ENCODE measurements around the gene ACO1. TPM values are rescaled to one million over a fixed set of nuclear protein-coding genes. Genes with fewer than 3 reads are reported as not detected.

ACO1 gene
- total RNA-seq, 1 donor from 2014 or later = 14.0 TPM

DNA sequence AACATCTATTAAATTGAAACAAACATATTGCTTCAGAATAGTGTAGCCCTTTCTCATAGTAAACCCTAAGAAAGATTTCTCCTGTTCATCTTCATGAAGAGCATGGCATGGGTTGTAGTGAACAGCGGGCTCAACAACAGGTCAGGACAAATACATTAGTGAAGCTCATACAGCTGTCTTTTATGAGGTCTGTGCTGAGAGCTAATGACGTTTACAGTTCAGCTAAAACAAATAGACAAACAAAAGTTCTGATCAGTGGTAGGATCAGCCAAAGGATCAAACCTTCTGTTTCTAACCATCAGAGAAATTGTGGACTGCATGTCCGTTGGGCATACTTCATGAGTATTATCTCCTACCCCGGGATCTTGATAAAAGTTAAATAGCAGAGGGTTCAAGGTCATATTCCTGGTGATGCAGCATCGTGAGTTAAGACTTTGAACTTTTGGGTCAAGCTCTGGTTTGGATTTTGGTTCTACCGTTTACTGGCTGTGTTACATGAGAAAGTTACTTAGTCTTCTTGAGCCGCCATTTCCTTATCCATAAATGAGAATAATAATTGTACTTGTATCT is 37.9 kb downstream of the ACO1 start:
- no peak for ATAC-seq

DNA sequence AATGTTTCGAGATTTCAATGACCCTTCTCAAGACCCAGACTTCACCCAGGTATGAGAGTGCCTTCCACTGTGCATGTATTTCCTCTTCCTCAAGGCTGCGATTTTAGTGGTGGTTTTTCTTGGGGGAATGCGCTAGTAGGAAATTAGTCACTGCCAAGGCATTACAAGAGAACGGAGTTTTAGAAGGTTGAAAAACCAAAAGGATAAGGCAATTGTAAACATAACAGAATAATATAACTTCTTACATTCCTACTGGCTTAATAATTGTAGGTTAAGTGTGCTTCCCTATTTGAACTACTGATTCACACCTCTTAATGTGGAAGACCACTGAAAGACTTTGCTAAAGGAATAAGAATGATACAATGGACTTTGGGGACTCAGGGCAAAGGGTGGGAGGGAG is 38.9 kb downstream of the ACO1 start:
- no peak for ATAC-seq

DNA sequence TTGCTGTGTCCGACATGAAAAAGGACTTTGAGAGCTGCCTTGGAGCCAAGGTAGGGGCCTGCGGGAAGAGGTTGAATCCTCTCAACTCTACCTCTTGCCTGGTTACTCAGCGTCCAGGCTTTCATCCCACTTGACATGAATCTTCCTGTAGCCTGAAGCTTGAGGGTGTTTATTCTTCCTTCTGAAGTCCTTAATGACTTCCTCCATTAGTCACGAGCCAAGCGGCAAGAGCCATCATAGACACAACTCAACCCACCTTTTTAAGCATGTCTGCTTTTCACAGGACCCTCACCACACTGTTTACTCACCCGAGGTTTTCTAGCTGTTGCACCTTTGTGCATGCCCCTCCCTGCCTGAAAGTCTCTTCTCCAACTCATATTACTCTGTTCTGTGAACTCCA is 40.2 kb downstream of the ACO1 start:
- ATAC-seq = no peak

DNA sequence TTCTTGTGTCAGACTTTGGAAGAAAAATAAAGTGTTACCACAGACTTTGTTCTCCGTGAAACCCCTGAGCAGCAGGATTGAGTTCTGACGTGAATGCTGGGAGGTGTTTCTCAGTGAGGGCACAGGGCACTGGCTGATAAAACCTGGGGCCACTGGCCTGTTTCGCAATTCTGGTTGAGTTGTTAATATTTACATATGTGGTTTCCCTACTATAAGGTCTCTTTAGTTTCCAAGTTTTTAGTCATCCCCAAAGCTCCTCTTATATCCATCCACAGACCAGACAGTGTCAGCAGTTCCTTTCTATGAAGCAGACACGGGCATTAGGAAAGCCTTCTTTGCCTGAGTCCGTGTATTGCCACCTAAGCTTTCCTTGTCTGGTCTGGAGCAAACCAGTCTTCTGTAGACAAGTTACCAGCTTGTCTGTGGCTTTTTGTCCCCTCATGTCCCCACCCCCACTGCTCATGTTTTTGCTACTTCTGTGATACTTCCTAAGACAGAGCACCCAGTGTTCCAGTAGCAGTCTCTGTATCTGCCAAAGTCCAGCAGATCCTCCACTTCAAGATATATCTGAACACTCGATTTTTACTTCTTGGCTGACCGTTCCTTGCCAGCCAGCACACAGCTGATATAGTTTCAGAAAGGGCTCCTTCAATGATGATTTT is 42.0 kb downstream of the ACO1 start:
- no peak for ATAC-seq

DNA sequence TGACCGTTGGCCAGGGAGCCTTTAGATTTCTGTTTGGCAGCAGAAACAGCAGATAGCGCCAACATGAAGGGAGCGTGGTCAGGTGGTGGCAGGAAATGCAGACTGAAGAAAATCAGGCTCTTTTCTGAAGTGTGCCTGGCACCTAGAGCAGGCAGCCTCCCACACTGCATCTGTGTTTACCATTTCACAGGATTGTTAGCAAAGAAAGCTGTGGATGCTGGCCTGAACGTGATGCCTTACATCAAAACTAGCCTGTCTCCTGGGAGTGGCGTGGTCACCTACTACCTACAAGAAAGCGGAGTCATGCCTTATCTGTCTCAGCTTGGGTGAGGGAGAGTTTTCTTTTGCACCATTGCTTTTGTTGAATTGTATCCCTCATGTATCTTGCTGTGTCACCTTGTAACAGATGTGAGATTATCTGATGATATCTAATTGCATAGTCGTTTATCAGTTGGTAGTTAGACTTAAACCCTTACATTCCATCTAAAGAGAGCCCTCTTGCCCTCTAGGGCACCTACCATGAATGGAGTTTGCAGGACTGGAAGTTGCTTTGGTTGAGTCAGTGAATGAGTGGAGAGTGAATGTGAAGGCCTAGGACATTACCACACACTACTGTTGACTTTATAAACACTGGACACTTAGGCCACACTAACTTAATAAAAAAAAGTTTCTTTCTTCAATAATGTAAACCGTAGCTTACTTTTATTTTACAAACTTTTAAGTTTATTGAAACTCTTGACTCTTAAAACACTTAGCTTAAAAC is 42.8 kb downstream of the ACO1 start:
- no peak for ATAC-seq

DNA sequence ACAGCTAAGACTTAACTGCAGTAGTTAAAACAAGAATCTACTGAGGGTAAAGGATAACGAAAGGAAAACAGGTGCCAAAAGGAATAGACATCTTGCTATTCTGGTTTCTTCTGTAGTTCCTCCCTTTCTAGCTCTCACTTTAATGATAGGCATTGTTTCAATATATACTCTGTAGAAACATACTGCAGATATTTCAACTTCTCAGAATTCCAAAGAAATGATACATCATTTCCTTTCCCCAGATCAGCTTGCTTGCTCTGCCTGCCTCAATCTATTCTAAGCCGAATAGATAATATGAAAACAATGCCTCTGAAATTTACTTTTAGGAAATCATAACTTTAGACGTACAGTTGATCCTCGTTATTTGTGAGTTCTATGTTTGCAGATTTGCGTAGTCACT is 46.3 kb downstream of the ACO1 start:
- ATAC-seq = no peak

DNA sequence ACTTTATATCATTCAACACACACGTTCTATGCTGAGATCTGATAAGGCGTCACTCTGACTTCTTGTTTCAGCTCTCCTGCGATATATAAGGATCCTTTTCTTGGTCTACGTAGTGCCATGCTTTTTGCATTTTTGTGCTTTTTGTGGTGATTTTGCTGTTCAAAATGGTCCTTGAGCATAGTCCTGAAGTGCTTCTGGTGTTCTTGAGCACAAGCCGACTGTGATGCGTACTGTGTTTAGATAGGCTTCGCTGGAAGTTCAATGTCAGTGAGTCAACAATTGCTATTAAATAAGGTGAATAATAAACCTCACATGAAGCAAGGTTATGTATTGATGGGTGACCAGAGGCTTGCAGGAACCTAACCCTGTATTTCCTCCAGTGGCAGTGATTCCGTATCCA is 46.8 kb downstream of the ACO1 start:
- ATAC-seq = no peak

DNA sequence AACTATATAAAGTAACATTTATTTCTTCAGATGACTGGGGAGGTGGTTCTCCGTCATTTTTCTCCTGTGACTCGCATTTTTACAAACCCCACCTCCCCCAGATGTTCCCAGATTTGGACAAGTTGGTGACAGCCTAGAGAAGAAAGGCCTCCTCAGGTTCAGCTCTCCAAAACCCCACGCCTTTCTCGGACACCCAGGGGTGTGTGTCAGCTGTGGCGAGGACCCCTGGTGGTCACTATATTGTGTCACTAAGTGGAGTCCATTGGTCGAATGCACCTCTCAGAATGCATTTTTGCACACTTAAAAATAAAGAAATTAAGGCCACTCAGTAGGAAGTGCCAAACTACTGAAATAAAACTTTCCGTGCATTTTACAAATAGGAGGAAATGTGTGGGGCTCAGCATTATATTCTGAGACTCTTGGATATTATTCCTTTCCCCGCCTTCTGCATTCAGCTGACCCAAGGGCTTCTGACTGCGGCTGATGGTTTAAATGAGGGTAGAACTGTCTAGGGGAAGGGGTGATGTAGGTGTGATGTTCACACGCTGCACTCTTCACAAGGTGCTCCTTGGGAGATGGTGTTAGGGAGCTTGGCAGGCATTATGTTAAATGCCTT is 47.6 kb downstream of the ACO1 start:
- no peak for ATAC-seq

DNA sequence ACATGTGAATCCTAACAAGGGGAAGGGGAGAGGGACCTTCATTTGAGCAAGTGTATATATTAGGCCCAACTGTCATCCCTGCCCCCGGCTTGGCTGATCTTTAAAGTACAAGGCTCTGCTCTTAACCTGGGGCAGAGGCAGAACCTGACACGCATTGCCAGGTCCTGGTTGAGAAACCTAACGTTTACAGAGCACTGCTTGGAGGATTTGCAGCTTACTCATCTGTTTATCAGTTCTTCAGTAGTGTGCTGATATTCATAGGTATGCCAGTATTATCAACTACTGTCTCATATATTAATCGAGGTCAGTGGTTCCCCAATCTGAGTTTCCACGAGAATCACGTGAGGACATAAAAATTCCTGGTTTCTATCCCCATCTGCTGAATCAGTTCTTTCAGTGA is 50.4 kb downstream of the ACO1 start:
- no peak for ATAC-seq

DNA sequence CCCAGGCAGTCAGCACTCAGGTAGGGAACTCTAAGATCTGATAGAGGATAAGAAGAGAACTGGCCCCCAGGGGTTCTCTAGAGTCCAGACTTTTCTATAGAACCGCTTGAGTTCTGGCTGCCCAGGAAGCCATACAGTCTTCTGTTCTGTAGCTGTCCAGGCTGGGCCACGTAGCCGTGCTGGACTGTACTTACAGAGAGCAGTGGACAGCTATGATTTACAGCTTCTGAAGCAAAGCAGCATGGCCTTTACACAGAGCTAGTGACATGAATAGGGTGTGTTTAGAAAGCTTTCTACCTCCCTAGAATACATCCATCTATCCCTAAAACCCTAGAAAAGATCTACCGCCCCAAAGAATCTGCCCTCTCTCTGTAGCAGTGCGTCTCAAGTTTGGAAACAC is 57.2 kb downstream of the ACO1 start:
- ATAC-seq = no peak

DNA sequence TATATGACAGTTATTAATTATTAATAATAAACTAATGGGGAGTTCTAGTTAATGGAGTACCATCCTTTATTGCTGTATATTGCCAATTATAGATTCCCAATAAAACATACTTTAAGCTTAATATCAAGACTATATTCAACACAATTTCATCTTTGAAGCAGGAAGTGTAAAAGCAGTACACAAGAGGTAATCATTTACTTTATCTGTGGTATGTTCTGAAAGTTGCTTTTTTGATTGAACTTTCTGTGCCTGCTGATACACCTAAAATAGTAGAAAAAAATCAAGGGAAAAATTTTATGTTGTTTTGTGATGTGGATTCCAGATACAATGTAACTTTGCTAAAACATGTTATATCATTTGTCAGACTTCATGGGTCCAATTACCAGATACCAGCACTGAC is 58.0 kb downstream of the ACO1 start:
- ATAC-seq = no peak

DNA sequence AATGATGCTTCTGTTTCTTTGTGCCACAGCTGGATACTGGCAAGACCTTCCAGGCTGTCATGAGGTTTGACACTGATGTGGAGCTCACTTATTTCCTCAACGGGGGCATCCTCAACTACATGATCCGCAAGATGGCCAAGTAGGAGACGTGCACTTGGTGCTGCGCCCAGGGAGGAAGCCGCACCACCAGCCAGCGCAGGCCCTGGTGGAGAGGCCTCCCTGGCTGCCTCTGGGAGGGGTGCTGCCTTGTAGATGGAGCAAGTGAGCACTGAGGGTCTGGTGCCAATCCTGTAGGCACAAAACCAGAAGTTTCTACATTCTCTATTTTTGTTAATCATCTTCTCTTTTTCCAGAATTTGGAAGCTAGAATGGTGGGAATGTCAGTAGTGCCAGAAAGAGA is 65.5 kb downstream of the ACO1 start:
- ATAC-seq = no peak

DNA sequence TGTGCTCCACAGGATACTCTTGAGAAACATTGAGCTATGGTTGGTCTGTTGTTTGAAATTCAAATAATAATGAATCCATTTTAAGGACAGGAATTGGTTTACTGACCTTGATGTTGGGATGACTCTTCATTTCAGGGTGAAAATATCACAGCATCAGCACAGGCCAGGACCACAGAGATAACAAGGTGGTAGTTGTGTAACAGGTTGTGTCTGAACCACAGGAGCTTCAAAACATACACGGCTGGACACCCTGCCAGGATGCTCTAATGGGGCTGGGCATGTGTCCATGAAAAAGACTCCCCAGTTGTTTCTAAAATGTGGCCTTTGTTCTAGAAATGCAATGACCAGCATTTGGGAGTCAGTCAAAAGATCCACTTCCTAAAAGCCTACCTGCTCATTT is 69.8 kb downstream of the ACO1 start:
- no peak for ATAC-seq

DNA sequence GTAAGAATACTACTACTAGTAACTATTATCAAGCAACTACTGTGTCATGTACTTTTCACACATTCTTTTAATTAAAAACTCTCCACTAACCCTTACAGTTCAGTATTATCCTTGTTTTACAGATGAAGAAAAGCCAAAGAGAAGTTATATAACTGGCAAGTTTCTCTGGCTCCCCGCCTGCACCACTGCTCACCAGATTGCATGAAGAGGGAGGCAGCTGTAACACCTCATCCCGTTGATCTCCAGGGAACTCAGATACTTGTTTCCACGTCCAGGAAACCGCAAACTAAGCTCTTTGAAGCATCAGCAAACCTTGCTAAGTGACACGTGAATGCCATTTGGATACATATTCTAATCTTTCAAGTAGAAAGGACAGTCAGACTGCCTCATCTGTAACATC is 71.3 kb downstream of the ACO1 start:
- ATAC-seq = no peak

DNA sequence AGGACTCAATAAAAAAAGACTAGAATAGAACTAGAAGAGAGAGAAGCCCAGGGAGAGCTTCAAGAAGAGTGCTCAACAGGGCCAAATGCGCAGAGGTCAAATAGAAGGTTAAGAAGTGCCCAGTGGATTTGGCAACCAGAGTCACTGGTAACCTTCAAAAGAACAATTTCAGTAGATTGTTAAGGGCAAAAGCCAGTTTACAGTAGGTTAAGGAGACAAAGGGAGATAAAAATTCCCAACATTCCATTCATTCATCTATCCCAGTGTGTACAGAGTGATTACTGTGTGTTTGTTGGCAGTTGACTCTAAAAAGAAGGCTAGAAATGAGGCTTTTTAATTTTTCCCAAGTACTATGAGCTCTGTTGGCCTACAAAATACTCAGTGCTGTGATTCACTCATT is 72.1 kb downstream of the ACO1 start:
- ATAC-seq = no peak

DNA sequence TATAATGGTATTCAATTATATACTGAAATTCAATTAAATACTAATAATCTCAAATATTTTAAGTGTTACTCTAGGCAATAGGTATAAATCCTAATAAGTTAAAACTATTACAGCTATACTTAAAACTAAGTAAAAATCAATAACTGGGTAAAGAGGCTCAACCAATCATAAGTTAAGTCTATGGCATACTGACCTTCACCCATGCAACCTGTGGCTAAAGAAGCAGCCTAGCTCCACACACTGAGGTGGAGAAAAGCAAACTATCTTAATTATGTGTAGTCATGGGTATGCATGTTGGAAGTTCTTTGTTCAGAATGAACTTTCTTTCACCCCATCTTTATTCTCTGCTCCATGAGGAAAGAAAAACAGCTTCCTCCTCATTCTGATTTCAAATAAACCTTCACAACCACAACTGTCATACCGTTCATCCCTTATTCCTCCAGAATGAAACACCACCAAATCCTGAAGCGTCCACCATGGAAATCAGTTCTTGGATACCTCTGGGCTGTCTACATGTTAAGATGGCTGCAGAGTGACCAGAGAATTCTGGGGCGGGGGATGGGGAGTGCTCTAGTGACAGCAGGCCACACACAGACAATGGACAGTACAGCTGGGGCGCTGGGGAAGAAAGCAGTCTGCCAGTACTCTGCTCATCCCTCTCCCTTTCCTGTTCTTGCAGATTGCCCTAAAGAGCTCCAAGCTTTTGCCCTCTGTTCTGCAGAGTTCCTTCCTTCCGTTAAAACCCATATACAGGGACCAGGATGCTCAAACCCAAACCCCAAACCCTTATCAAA is 79.3 kb downstream of the ACO1 start:
- ATAC-seq = no peak

DNA sequence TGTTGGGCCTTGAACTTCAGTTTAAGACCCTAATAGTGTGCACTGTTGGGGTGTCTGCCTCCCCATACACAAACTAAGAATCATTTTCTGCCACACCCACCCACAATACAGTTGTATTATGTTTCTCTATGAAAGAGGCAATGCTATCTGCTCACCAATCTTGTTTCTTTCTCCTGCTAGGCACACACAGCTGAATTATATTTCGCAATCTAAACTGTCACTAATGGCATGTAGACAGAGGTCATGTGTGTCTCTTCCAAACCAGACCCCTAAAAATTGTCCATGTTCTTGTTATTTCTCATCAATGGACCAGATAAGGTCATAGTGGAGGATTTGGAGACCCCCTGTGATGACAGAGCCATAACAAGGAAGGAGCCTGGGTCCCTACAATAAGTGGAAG is 84.3 kb downstream of the ACO1 start:
- no peak for ATAC-seq

DNA sequence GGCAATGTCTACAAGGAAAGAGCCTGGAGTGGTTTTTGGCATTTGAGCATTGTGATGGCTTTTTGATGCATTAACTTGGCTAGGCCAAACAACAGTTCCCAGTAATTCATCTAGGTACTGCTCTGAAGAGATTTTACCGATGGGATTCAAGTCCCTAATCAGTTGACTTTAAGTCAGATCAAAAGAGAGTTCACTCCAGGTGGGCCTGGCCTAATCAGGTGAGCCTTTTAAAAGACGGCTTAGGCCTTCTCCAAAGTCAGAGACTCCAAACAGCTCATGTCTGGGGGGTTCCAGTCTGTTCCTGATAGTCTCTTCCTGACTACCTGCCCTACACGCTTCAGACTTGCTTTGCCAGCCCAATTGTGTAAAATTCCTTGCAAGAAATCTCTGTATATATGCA is 87.9 kb downstream of the ACO1 start:
- no peak for ATAC-seq

DNA sequence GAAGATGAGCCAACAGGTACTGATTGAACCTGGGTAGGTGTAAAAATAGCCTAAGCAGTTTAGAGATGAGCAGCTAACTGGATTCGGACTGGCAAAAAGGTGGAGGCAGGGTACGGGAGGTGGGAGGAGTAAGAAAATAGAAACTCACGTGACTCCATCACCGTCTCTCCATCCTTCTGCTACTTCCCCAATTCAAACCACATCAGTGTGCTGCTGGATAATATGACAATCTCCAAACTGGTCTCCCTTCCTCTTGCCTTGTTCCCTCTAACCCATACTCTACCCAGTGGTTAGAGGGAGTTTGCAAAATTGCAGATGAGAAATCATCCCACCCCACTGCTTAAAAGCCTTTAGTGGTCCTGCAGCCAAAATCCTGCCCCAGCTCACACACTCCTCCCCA is 98.9 kb downstream of the ACO1 start:
- ATAC-seq = no peak

DNA sequence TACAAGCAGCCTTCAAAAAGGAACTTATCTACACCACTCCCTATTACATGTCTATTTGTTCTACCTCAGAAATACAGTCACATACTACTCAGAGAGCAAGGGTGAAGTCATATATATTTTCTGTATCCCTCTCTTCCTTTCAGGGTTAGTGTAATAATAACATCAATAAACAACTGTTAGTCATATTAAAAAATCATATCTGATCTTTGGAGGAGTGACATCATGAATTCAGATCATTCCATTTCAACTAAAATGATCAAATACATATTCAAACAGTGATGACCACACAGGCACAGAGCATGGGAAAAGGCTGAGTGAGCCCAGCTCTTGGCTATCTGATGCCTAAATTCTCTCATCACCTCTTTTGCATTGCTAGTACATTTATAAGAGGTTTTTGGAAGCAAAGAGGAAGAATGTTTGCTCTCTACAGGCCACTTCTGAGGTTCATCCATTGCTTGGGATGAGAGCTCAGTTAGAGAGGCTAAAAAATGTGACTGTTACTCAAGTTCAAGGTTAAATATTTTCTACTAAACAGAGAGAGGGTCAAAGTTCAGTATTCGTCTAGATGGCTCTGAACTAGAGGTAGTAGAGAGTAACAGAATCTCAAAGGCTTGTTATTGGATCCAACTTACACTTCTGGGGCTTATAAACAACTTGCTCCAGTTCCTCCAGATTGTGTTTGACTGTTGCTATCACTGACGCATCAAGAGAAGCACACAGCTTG is 102.6 kb downstream of the ACO1 start:
- ATAC-seq = no peak

DNA sequence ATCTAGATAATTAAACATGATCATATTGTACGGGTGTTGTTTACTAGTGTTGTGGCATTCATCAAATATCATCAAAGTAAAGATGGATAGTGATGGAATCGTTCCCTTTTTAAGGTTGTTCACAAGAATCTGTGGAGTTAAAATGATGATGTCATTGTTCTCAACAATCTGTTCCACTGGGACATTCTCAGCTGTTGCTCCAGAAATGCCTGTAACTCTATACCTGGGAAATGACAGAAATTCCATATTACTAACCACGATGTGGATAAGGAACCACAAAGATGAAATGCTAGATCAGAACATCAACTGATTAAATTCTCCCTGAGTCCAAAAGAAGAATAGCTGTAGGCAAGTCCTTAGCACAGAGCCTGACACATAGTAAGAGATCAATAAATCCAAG is 103.5 kb downstream of the ACO1 start:
- no peak for ATAC-seq

DNA sequence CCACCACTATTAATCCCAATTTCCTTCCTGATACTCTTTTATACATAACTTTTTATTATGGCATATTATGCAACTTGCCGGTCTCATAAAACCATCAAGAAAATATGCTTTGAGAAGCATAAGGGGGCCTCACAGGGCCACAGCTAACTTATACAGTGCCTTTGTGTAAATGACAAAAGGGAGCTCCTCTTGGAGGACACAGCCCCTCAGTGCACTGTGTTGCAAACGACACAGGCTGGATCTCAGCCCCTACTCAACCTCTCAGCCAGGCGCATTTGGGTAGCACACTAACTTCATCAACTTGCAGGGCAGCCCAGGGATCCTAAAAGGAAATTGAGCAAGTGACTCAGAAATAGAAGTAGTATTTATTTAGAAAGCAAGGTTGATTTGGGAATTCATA is 106.2 kb downstream of the ACO1 start:
- ATAC-seq = no peak
